Neural crest cell (in vitro differentiated cells): ENCODE data around the gene ABI1. TPM values are rescaled to one million over a fixed set of nuclear protein-coding genes. Genes with fewer than 3 reads are reported as not detected.

Source experiments
- DNase-seq: peaks from one replicate; pipeline ENCODE4 v3.0.0; 2021; ENCODE audit warnings: low read depth, mixed read lengths, low spot score
- H3K27ac Mint-ChIP-seq: one replicate; pipeline ENCODE4 v1.8.0; 2021; ENCODE audit warnings: mild to moderate bottlenecking, mixed read lengths; ENCODE audit not compliant: unreplicated experiment
- H3K27me3 Mint-ChIP-seq: 2 replicates; pipeline ENCODE4 v1.8.0; 2021; ENCODE audit warnings: low read depth, mild to moderate bottlenecking, mixed read lengths
- H3K36me3 Mint-ChIP-seq: 2 replicates; pipeline ENCODE4 v1.8.0; 2021; ENCODE audit warnings: low read depth, mild to moderate bottlenecking, mixed read lengths
- H3K4me1 Mint-ChIP-seq: 2 replicates; pipeline ENCODE4 v1.8.0; 2021; ENCODE audit warnings: mixed read lengths
- H3K4me3 Mint-ChIP-seq: one replicate; pipeline ENCODE4 v1.8.0; 2021; ENCODE audit warnings: mild to moderate bottlenecking, mixed read lengths
- H3K9me3 Mint-ChIP-seq: 2 replicates; pipeline ENCODE4 v1.8.0; 2021; ENCODE audit warnings: mixed read lengths
- total RNA-seq: library from RNA; stranded (reverse); gene quantifications from 2 replicates; pipeline ENCODE4 v1.2.1, GENCODE V29; 2021
- TF ChIP-seq, protein P1 (sequence below): fragments of 200-600 bp; sonication (generic); conservative IDR thresholded peaks from 2 replicates; pipeline ENCODE4 v1.5.0; 2021; ENCODE audit warnings: antibody characterized with exemption, mild to moderate bottlenecking

Gene ABI1
- total RNA-seq, 1 donor from 2014 or later = 27.6 TPM

DNA sequence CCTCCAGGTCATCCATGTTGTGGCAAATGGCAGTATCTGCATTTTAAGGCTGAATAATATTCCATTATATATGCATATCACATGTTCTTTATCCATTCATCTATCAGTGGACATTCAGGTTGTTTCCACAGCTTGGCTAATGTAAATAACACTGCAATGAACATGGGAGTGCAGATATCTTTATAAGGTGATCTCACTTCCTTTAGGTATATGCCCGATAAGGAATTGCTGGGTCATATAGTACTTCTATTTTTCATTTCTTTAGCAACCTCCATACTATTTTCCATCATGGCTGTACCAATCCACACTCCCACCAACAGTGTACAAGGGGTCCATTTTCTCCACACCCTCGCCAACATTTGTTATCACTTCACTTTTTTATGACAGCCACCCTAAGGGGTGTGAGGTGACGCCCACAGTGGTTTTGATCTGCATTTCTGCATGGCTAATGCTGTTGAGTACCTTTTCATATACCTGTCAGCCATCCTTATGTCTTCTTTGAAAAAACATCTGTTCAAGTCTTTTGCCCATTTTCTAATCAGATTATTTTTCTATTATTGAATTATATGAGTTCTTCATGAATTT lies 18.9 kb downstream of the ABI1 start:
- DNase-seq = no peak
- Mint-ChIP-seq H3K9me3 (no peaks in the 10 kb centered on the region), H3K27ac (no peak overlapping the region), H3K4me3 (no peak overlapping the region), H3K36me3 (peaks cover 3% of the 10 kb centered on the region), H3K4me1 (peaks cover 13% of the 10 kb centered on the region), H3K27me3 (no peaks in the 10 kb centered on the region)
- TF ChIP-seq, protein P1, sequence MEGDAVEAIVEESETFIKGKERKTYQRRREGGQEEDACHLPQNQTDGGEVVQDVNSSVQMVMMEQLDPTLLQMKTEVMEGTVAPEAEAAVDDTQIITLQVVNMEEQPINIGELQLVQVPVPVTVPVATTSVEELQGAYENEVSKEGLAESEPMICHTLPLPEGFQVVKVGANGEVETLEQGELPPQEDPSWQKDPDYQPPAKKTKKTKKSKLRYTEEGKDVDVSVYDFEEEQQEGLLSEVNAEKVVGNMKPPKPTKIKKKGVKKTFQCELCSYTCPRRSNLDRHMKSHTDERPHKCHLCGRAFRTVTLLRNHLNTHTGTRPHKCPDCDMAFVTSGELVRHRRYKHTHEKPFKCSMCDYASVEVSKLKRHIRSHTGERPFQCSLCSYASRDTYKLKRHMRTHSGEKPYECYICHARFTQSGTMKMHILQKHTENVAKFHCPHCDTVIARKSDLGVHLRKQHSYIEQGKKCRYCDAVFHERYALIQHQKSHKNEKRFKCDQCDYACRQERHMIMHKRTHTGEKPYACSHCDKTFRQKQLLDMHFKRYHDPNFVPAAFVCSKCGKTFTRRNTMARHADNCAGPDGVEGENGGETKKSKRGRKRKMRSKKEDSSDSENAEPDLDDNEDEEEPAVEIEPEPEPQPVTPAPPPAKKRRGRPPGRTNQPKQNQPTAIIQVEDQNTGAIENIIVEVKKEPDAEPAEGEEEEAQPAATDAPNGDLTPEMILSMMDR = no peak

- Mint-ChIP-seq H3K9me3 (no peaks in the 10 kb centered on the region), H3K4me3 (no peak overlapping the region), H3K36me3 (peaks cover 6% of the 10 kb centered on the region), H3K4me1 (peaks cover 13% of the 10 kb centered on the region), H3K27ac (no peak overlapping the region), H3K27me3 (no peaks in the 10 kb centered on the region)
- DNase-seq = no peak
- TF ChIP-seq, protein P1 = no peak
Measured at GRCh38 chr10:26840938-26841732, 19.6 kb downstream of the ABI1 start.

- Mint-ChIP-seq H3K27me3 (no peaks in the 10 kb centered on the region), H3K4me3 (no peak overlapping the region), H3K27ac (no peak overlapping the region), H3K9me3 (no peaks in the 10 kb centered on the region), H3K4me1 (peaks cover 13% of the 10 kb centered on the region), H3K36me3 (peaks cover 6% of the 10 kb centered on the region)
- no peak for DNase-seq
- TF ChIP-seq, protein P1 = no peak
Measured at GRCh38 chr10:26839966-26840627, 20.7 kb downstream of the ABI1 start.

DNA sequence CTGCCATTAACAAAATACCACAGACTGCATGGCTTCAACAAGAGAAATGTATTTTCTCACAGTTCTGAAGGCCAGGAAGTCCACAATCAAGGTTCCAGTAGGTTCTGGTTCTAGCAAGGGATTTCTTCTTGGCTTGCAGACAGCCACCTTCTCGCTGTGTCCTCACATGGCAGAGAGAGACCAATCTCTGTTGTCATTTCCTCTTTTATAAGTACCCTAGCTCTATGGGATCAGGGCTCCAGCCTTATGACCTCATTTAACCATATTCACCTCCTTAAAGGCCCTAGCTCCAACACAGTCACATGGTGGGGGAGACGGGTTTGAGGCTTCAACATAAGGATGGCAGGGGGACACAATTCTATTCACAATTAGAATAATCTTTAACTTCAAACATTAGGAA lies 23.6 kb downstream of the ABI1 start:
- H3K27me3 Mint-ChIP-seq = no peaks in the 10 kb centered on the region
- peaks cover 10% of the 10 kb centered on the region for H3K4me1 Mint-ChIP-seq
- H3K4me3 Mint-ChIP-seq = no peak overlapping the region
- TF ChIP-seq, protein P1 = no peak
- H3K9me3 Mint-ChIP-seq = no peaks in the 10 kb centered on the region
- no peak for DNase-seq
- H3K27ac Mint-ChIP-seq = no peak overlapping the region
- H3K36me3 Mint-ChIP-seq = peaks cover 4% of the 10 kb centered on the region

GRCh38 chr10:26835025-26835424 lies 25.7 kb downstream of the ABI1 start:
- no peak for DNase-seq
- H3K9me3 Mint-ChIP-seq = peaks cover under 1% of the 10 kb centered on the region
- peaks cover 5% of the 10 kb centered on the region for H3K36me3 Mint-ChIP-seq
- no peak overlapping the region for H3K4me3 Mint-ChIP-seq
- no peak overlapping the region for H3K27ac Mint-ChIP-seq
- peaks cover 10% of the 10 kb centered on the region for H3K4me1 Mint-ChIP-seq
- TF ChIP-seq, protein P1 = no peak
- no peaks in the 10 kb centered on the region for H3K27me3 Mint-ChIP-seq
